ENCODE results near the gene KCNC1. TPM values are rescaled to one million over a fixed set of nuclear protein-coding genes. Genes with fewer than 3 reads are reported as not detected.

The KCNC1 gene
- polyA plus RNA-seq, 1 donor from 2014 or later: 8.9 TPM

DNA sequence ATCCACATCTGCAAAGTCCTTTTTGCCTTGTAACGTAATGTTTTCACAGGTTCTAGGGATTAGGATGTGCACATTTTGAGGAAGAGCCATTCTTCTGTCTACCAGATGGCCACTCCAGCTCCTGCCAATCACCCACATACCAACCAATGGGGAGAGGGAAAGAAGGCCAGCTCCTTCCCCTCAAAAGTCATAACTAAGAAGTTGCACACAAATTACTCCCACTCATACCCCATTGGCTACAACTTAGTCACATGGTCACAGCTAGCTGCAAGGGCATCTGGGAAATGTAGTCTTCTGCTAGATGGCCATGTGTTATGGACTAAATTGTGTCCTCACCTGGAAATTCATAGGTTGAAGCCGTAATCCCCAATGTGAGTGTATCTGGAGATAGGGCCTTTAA lies 30.6 kb upstream of the KCNC1 start:
- H3F3A ChIP-seq (ENCODE audit: insufficient read depth, low read length, poor library complexity, severe bottlenecking): no peaks in the 10 kb centered on the region
- H3K27me3 ChIP-seq (ENCODE audit: insufficient read depth, low read depth, low read length): no peaks in the 10 kb centered on the region
- no peaks in the 10 kb centered on the region for H3K9me2 ChIP-seq (ENCODE audit: insufficient read depth, low read length)
- H3K4me2 ChIP-seq (ENCODE audit: low read length): no peak overlapping the region
- H3K9me3 ChIP-seq (ENCODE audit: low read length): peaks cover 10% of the 10 kb centered on the region
- H3K27ac ChIP-seq (ENCODE audit: low read length): no peak overlapping the region
- no peaks in the 10 kb centered on the region for H4K20me1 ChIP-seq (ENCODE audit: insufficient read depth)
- no peak overlapping the region for H3K4me3 ChIP-seq (ENCODE audit: low read length)
- no peaks in the 10 kb centered on the region for H3K36me3 ChIP-seq (ENCODE audit: insufficient read depth, low read length)
- no peak overlapping the region for H2AFZ ChIP-seq (ENCODE audit: low read depth, low read length)
- TF ChIP-seq TAF1 (IDR thresholded peaks at IDR 0.05; ENCODE audit: low read depth): no peak
- no peak for TF ChIP-seq REST (IDR thresholded peaks at IDR 0.05; ENCODE audit: borderline replicate concordance)
- TF ChIP-seq MXI1 (conservative IDR thresholded peaks at IDR 0.05; ENCODE audit: poor library complexity, severe bottlenecking): no peak
- no peak for TF ChIP-seq POLR2AphosphoS5 (IDR thresholded peaks at IDR 0.05)
- no peak for TF ChIP-seq SMC3 (conservative IDR thresholded peaks at IDR 0.05; ENCODE audit: poor library complexity)
- TF ChIP-seq EP300 (conservative IDR thresholded peaks at IDR 0.05; ENCODE audit: poor library complexity, severe bottlenecking): no peak
- no peak for TF ChIP-seq EZH2 (IDR thresholded peaks at IDR 0.05; ENCODE audit: borderline replicate concordance, insufficient read depth, low read length, poor library complexity, severe bottlenecking)
- no peak for TF ChIP-seq RAD21 (conservative IDR thresholded peaks at IDR 0.05)
- TF ChIP-seq CTCF (IDR thresholded peaks at IDR 0.05; ENCODE audit: poor library complexity, severe bottlenecking): no peak
- H3K79me2 ChIP-seq (replicated peaks; ENCODE audit: insufficient read depth, low read length): no peaks in the 10 kb centered on the region
- no peak overlapping the region for H3K9ac ChIP-seq (ENCODE audit: low read length)

DNA sequence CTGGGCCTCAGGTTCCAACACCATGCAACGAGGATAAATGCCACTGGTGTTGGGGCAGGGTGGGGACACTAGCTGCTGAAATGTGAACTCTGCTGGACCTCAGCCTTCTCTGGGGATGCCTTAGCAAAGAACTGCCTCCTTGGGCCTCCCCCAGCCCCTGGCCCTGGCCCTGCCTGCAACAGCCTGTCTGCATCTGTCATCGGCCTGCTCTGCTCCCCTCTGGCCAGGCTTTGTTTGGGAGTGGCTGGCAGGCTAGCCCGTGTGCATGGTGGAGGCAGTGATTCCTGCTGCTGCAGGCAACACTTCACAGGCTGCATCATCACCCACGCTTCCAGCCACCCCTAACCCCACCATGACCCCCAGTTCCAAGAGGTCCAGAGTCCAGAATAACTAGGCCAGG lies 26.8 kb upstream of the KCNC1 start:
- H4K20me1 ChIP-seq (ENCODE audit: insufficient read depth): no peaks in the 10 kb centered on the region
- no peak overlapping the region for H3K4me2 ChIP-seq (ENCODE audit: low read length)
- no peaks in the 10 kb centered on the region for H3K79me2 ChIP-seq (replicated peaks; ENCODE audit: insufficient read depth, low read length)
- no peak overlapping the region for H2AFZ ChIP-seq (ENCODE audit: low read depth, low read length)
- TF ChIP-seq EZH2 (IDR thresholded peaks at IDR 0.05; ENCODE audit: borderline replicate concordance, insufficient read depth, low read length, poor library complexity, severe bottlenecking) (no peak), CTCF (IDR thresholded peaks at IDR 0.05; ENCODE audit: poor library complexity, severe bottlenecking) (no peak), SMC3 (conservative IDR thresholded peaks at IDR 0.05; ENCODE audit: poor library complexity) (no peak), TAF1 (IDR thresholded peaks at IDR 0.05; ENCODE audit: low read depth) (no peak), POLR2AphosphoS5 (IDR thresholded peaks at IDR 0.05) (no peak), EP300 (conservative IDR thresholded peaks at IDR 0.05; ENCODE audit: poor library complexity, severe bottlenecking) (no peak), MXI1 (conservative IDR thresholded peaks at IDR 0.05; ENCODE audit: poor library complexity, severe bottlenecking) (no peak), RAD21 (conservative IDR thresholded peaks at IDR 0.05) (no peak), REST (IDR thresholded peaks at IDR 0.05; ENCODE audit: borderline replicate concordance) (no peak)
- no peak overlapping the region for H3K4me3 ChIP-seq (ENCODE audit: low read length)
- no peaks in the 10 kb centered on the region for H3K9me2 ChIP-seq (ENCODE audit: insufficient read depth, low read length)
- H3K27ac ChIP-seq (ENCODE audit: low read length): no peak overlapping the region
- H3F3A ChIP-seq (ENCODE audit: insufficient read depth, low read length, poor library complexity, severe bottlenecking): no peaks in the 10 kb centered on the region
- peaks cover 2% of the 10 kb centered on the region for H3K27me3 ChIP-seq (ENCODE audit: insufficient read depth, low read depth, low read length)
- H3K9me3 ChIP-seq (ENCODE audit: low read length): peaks cover 10% of the 10 kb centered on the region
- no peaks in the 10 kb centered on the region for H3K36me3 ChIP-seq (ENCODE audit: insufficient read depth, low read length)
- no peak overlapping the region for H3K9ac ChIP-seq (ENCODE audit: low read length)
